ENCODE results near the gene UBE2S.

GRCh38 chr19:55439052-55439451 is 31.5 kb upstream of the UBE2S start:
- TF ChIP-seq REST (IDR thresholded peaks at IDR 0.05; ENCODE audit: insufficient read depth in 1 of 2, low read depth in 2 of 2, low read length in 2 of 2) (0 out of 4 replicates have a peak, but pooled peaks of 1 of the 2 experiments have one; percentile 15), POLR2AphosphoS5 (IDR thresholded peaks at IDR 0.05; ENCODE audit: low read depth, low read length) (no peak), TAF1 (IDR thresholded peaks at IDR 0.05; ENCODE audit: borderline replicate concordance, insufficient read depth, low read length) (no peak), SIN3A (IDR thresholded peaks at IDR 0.05; ENCODE audit: borderline replicate concordance, insufficient read depth, low read length) (no peak)
